Right atrium auricular region (tissue), 2 donors: ENCODE results near the gene SPINK5. TPM values are rescaled to one million over a fixed set of nuclear protein-coding genes. Genes with fewer than 3 reads are reported as not detected.

Source experiments
- DNase-seq: peaks from one replicate; pipeline ENCODE4 v3.0.0-alpha.2; 2019; ENCODE audit warnings: low spot score
- H3K27ac ChIP-seq, 2 donors: fragments of 200-600 bp; sonication (generic); 1 replicate in 1 of 2; 2 replicates in 1 of 2; pipeline ENCODE4 v1.5.1; 2016 to 2019
- H3K27me3 ChIP-seq, 2 donors: fragments of 200-600 bp; sonication (generic); one replicate each; pipeline versions ENCODE4 v1.5.1 to v1.6.0; 2017 to 2019
- H3K36me3 ChIP-seq: fragments of 200-600 bp; sonication (generic); one replicate; pipeline ENCODE4 v1.5.1; 2016
- H3K4me1 ChIP-seq, 2 donors: fragments of 200-600 bp; sonication (generic); one replicate each; pipeline versions ENCODE4 v1.5.1 to v1.6.0; 2017 to 2019
- H3K4me3 ChIP-seq, 2 donors: fragments of 200-600 bp; sonication (generic); 1 replicate in 1 of 2; 2 replicates in 1 of 2; pipeline ENCODE4 v1.5.1; 2017 to 2019; ENCODE audit warnings: mild to moderate bottlenecking in 1 of 2, moderate library complexity in 1 of 2
- H3K9me3 ChIP-seq, 2 donors: fragments of 200-600 bp; sonication (generic); one replicate each; pipeline ENCODE4 v1.5.1; 2019
- CTCF ChIP-seq, 2 donors: fragments of 200-600 bp; sonication (generic); IDR thresholded peaks; one replicate each; pipeline ENCODE4 v1.5.1; 2019; ENCODE audit warnings: antibody characterized with exemption in 2 of 2
- total RNA-seq, 2 donors: library from RNA; depleted of rRNA; stranded (reverse); fragments of >200 nt; gene quantifications; one replicate each; pipeline ENCODE4 v1.1.0, GENCODE V29; 2016

Gene SPINK5
- total RNA-seq, 2 donors from 2014 or later: 1.8 to 2.3 TPM

GRCh38 chr5:148147415-148147814, 83.6 kb downstream of the SPINK5 start:
- H3K27me3 ChIP-seq: no peaks in the 10 kb centered on the region
- no peak for DNase-seq
- H3K4me1 ChIP-seq: no peaks in the 10 kb centered on the region
- no peak overlapping the region for H3K27ac ChIP-seq
- no peak for TF ChIP-seq CTCF (IDR thresholded peaks at IDR 0.05)
- no peaks in the 10 kb centered on the region for H3K9me3 ChIP-seq
- H3K4me3 ChIP-seq: no peak overlapping the region
- H3K36me3 ChIP-seq: no peaks in the 10 kb centered on the region

DNA sequence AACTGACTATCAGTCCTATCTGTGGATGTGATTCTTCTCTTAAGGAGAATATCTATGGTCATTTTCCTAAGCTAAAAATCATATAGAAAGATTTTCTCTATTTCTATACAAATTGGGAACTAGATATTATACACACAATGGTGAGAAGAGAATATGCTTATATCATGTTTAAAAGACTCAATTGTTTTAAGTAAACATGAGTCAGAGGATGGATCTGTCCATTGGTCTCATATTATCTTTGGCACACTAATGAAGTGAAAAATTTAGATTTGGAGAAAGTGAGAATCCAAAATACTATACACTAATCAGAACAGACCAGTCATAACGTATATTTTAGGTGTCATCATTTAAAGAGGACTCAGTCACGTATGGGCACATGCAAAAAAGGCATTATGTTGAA, 88.1 kb downstream of the SPINK5 start:
- H3K27ac ChIP-seq: no peak overlapping the region
- no peaks in the 10 kb centered on the region for H3K4me1 ChIP-seq
- H3K9me3 ChIP-seq: peaks cover 0 to 6% of the 10 kb centered on the region in 2 donors
- H3K4me3 ChIP-seq: no peak overlapping the region
- no peaks in the 10 kb centered on the region for H3K36me3 ChIP-seq
- no peak for DNase-seq
- no peaks in the 10 kb centered on the region for H3K27me3 ChIP-seq
- TF ChIP-seq CTCF (IDR thresholded peaks at IDR 0.05): no peak

DNA sequence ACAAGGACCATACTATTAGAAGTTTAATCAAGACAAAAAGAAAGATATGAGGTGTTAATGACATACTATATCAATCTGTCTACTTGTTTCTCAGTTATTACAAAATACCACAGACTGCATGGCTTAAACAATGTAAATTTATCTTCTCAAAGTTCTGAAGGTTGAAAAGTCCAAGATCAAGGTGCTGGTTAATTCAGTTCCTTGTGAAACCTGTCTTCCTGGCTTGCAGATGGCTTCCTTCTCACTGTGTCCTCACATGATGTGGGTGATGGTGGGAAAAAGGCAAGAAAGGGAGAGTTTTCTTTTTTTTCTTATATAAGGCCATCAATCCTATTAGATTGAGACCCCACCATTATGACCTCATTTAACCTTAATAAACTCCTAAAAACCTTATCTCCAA, 89.0 kb downstream of the SPINK5 start:
- Histone ChIP-seq H3K9me3 (peaks cover 0 to 8% of the 10 kb centered on the region in 2 donors), H3K27ac (no peak overlapping the region), H3K4me3 (no peak overlapping the region), H3K36me3 (no peaks in the 10 kb centered on the region), H3K4me1 (no peaks in the 10 kb centered on the region), H3K27me3 (no peaks in the 10 kb centered on the region)
- DNase-seq: no peak
- TF ChIP-seq CTCF (IDR thresholded peaks at IDR 0.05): no peak

DNA sequence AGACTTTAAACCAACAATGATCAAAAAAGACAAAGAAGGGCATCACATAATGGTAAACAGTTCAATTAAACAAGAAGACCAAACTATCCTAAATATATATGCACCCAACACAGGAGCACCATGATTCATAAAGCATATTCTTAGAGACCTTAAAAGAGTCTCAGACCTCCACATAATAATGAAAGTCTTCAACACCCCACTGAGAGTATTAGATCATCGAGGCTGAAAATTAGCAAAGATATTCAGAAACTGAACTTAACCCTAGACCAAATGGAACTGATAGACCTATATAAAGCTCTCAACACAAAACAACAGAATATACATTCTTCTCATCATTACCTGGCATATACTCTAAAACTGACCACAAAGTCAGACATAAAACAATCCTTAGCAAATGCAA, 92.8 kb downstream of the SPINK5 start:
- H3K4me3 ChIP-seq: no peak overlapping the region
- no peaks in the 10 kb centered on the region for H3K36me3 ChIP-seq
- H3K27ac ChIP-seq: no peak overlapping the region
- H3K4me1 ChIP-seq: no peaks in the 10 kb centered on the region
- no peak for TF ChIP-seq CTCF (IDR thresholded peaks at IDR 0.05)
- H3K9me3 ChIP-seq: peaks cover 0 to 8% of the 10 kb centered on the region in 2 donors
- DNase-seq: no peak
- H3K27me3 ChIP-seq: no peaks in the 10 kb centered on the region

GRCh38 chr5:148162038-148162437, 98.3 kb downstream of the SPINK5 start:
- no peak for TF ChIP-seq CTCF (IDR thresholded peaks at IDR 0.05)
- no peak for DNase-seq
- no peaks in the 10 kb centered on the region for H3K36me3 ChIP-seq
- no peaks in the 10 kb centered on the region for H3K27me3 ChIP-seq
- no peak overlapping the region for H3K4me3 ChIP-seq
- H3K27ac ChIP-seq: no peak overlapping the region
- H3K9me3 ChIP-seq: peaks cover 0 to under 1% of the 10 kb centered on the region in 2 donors
- H3K4me1 ChIP-seq: peaks cover 0 to 7% of the 10 kb centered on the region in 2 donors

DNA sequence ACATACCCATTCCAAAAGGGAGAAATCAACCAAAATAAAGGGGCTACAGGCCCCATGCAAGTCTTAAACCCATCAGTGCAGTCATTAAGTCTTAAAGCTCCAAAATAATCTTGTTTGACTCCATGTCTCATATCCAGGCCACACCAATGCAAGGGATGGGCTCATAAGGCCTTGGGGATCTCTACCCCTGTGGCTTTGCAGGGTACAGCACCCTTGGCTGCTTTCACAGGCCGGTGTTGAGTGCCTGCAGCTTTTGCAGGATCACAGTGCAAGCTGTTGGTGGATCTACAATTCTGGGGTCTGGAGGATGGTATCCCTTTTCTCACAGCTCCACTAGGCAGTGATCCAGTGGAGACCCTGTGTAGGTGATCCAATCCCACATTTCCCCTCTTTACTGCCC, 99.6 kb downstream of the SPINK5 start:
- Histone ChIP-seq H3K4me3 (no peak overlapping the region), H3K36me3 (no peaks in the 10 kb centered on the region), H3K9me3 (no peaks in the 10 kb centered on the region), H3K4me1 (peaks cover 0 to 7% of the 10 kb centered on the region in 2 donors), H3K27me3 (no peaks in the 10 kb centered on the region), H3K27ac (no peak overlapping the region)
- DNase-seq: no peak
- TF ChIP-seq CTCF (IDR thresholded peaks at IDR 0.05): no peak
